ENCODE data around the gene ACKR3.

ACKR3 gene

GRCh38 chr2:236549165-236549564, 20.5 kb upstream of the ACKR3 start:
- DNase-seq (ENCODE audit: low spot score), result no peak

- no peak for DNase-seq (ENCODE audit: low spot score)
Measured at GRCh38 chr2:236550290-236550689, 19.3 kb upstream of the ACKR3 start.

- DNase-seq (ENCODE audit: low spot score), result no peak
Measured at GRCh38 chr2:236550701-236551465, 18.7 kb upstream of the ACKR3 start.

- DNase-seq (ENCODE audit: low spot score), result no peak
Measured at GRCh38 chr2:236551471-236552211, 18.0 kb upstream of the ACKR3 start.

- DNase-seq (ENCODE audit: low spot score), result no peak
Measured at GRCh38 chr2:236552212-236552542, 17.4 kb upstream of the ACKR3 start.

GRCh38 chr2:236552581-236553363, 16.9 kb upstream of the ACKR3 start:
- no peak for DNase-seq (ENCODE audit: low spot score)

- no peak for DNase-seq (ENCODE audit: low spot score)
Measured at GRCh38 chr2:236553522-236553921, 16.1 kb upstream of the ACKR3 start.

GRCh38 chr2:236554629-236555282, 14.9 kb upstream of the ACKR3 start:
- DNase-seq (ENCODE audit: low spot score), result no peak

GRCh38 chr2:236555481-236555880, 14.1 kb upstream of the ACKR3 start:
- DNase-seq (ENCODE audit: low spot score), result no peak

GRCh38 chr2:236557306-236558030, 12.2 kb upstream of the ACKR3 start:
- DNase-seq (ENCODE audit: low spot score), result no peak

- DNase-seq (ENCODE audit: low spot score), result no peak
Measured at GRCh38 chr2:236558036-236558435, 11.6 kb upstream of the ACKR3 start.

GRCh38 chr2:236558993-236559978, 10.3 kb upstream of the ACKR3 start:
- DNase-seq (ENCODE audit: low spot score), result no peak

- no peak for DNase-seq (ENCODE audit: low spot score)
Measured at GRCh38 chr2:236561874-236562273, 7.8 kb upstream of the ACKR3 start.

GRCh38 chr2:236562434-236562833, 7.2 kb upstream of the ACKR3 start:
- no peak for DNase-seq (ENCODE audit: low spot score)

GRCh38 chr2:236563953-236564352, 5.7 kb upstream of the ACKR3 start:
- DNase-seq (ENCODE audit: low spot score), result no peak

GRCh38 chr2:236565212-236565611, 4.4 kb upstream of the ACKR3 start:
- no peak for DNase-seq (ENCODE audit: low spot score)

GRCh38 chr2:236565879-236566402, 3.7 kb upstream of the ACKR3 start:
- no peak for DNase-seq (ENCODE audit: low spot score)

GRCh38 chr2:236566596-236566995, 3.0 kb upstream of the ACKR3 start:
- no peak for DNase-seq (ENCODE audit: low spot score)

- DNase-seq (ENCODE audit: low spot score), result peak; percentile 31
Measured at GRCh38 chr2:236568068-236568921, 1.3 kb upstream of the ACKR3 start.

Measured in AG08395 (cell line).